GM21717 (cell line): ENCODE results near the gene DOK5.
"Not testable (repeated sequence)": the region's sequence is repeated elsewhere in the genome, so short reads cannot be mapped to it uniquely, and the experiment has no call there.

Experiments used
- ATAC-seq: cut with Tn5 transposase; IDR thresholded peaks from one replicate; pipeline ENCODE4 v1.9.1; 2021; ENCODE audit warnings: mild to moderate bottlenecking, moderate library complexity; ENCODE audit not compliant: unreplicated experiment

Gene DOK5

DNA sequence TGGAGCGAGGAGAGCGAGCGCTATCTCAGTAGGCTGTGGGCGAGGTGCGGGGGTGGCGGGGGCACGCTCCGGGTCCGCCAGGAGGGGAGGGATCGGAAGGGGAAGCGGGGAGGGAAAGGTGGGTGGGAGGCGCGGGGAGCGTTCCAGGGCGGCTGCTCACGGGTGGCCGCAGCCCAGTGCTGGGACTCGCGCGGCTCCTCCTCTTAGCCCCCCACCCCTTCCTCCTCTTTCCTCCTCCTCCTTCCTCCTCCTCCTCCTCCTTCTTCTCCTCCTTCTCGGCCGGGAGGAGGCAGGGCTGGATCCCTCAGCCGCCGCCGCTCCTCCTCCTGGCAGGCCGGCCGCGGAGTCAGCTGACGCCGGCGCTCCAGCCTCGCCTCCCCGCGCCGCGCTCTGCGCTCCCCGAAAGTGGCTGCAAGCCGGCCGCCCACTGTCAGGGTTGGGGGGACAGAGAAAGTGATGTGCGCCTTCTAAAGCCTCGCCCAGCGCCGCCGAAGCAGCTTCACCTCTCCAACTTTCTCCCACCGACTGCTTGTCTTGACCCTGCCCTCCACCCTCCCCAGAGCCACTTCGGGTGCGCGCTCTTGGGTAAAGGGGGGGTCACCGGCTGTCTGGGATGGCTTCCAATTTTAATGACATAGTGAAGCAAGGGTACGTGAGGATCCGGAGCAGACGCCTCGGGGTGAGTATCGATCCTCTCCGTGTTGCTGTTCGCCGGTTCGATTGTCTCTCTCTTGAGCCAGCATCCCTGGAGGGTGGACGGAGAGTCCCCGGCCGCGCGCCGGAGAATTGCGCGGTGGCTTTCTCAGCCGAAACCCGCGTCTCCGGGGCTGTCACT lies at the start of gene DOK5:
Gene DOK5 (plus strand): TSS at position 260 of the 835 bp plus-strand sequence. CDS start 354 bp downstream, at position 614.
- no peak for ATAC-seq

DNA sequence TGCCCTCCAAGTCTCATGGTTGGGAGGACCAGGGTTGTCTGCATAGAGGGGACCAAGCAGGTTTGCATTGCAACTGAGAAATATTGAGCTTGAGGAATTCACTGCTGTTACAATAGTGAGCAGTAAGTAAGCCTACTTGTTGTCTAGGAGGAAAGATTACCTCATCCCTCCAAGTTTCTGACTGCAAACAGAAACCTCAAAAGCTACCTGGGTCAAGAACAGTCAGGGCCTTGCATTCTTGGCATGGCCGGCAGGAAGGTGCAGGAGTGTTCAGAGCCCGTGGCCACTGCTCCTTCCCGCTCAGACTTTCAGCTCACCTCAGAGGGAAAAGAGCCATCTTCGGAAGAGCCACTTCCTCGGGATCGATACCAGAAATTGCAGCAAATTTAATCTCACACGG lies 46.0 kb upstream of the DOK5 start:
- no peak for ATAC-seq

DNA sequence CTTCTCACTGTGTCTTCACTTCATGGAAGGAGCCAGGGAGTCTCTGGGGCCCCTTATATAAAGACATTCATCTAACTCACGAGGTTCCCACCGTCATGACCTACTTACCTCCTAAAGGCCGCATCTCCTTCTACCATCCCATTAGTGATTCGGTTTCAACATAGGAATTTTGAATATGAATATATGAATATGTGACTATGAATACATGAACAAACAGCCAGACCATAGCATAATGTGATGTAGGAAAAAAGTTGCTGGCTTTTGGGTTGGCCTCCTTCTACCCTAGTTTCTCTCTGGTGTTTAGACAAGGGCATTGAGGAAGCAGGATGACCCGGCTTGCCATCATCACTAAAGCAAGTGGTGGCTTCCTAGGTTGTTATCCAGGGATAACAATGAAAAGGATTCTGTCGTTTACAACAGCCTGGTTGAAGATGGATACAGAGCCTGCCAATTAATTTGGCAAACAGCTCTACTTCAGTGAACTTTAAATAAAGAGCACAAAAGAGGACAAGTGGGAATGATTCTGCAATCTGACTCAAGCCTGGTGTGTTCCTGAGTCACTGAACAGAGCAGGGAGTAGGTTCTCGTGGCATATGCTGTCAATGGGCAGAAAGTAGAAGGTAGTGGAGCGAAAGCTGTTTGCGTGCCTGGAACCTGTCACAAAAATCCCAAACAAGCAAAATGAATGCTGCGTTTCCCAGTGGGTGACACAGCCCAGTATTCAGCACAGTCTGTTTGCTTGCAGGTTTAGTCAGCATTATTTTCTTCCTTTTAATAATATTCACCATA lies 44.0 kb upstream of the DOK5 start:
- ATAC-seq: no peak

DNA sequence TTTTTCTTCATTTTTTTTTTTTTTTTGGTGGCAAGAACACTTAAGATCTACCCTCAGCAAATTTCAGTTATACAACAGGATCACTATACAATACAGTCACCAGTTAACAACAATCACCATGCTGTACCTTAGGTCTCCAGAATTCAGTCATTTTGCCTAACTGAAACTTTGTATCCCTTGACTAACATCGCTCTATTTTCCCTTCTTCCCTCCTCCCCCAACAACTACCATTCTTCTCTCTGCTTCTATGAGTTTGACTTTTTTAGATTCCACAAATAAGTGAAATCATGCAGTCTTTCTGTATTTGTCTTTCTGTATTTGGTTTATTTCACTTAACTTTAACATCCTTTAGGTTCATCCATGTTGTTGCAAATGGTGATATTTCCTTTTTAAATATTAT lies 42.4 kb upstream of the DOK5 start:
- ATAC-seq: no peak

DNA sequence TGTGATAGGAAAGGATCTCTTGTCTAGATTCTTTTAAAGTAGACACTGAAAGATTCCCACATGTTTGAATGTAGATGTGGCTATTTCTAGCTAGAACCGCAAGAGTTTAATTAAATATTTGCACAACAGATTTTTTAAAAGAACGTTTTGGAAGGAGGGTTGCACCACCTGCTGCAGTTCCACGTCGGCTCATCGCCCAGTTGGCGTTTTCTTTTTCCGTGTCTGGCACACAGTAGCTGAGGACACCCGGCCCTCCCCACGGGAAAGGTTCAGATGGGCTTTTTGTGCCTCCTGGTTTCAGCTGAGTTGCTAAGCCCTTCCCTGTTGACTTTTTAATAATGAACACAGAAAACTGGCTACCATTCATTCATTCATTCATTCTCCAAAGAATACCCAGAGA lies 41.8 kb upstream of the DOK5 start:
- ATAC-seq: no peak

DNA sequence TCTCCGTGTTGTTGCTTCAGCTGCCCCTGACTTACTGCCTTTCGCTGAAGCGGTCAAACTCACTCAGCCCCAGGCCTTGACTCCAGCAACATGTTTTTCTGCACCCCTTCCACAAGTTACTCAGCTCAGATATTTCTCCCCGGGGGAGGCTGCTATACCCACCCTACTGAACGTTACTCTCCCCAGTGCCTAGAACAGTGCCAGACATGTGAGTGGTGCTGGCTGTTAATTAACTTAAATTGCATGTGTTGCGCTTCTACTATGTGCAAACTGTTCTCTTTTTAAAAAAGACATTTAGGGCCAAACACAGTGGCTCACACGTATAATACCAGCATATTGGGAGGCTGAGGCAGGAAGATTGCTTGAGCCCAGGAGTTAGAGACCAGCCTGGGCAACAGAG lies 41.2 kb upstream of the DOK5 start:
- no peak for ATAC-seq

DNA sequence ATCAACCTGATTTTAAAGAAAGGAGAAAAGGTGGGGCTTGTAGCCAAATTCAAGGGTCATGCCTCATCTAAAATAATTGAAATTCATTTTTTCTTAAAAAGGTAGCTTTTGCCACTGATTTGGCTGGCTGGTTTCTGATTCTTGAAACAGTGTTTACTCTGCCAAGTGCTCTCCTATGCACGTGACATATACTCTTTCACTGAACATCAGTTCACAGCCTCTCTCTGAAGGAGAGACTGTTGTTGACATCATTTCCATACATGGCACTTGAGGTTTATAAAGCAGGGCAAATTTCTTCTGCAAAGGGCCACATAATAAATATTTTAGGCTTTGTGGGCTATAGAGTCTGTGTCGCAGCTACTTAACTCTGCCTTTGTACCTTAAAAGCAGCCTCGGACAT lies 40.4 kb upstream of the DOK5 start:
- ATAC-seq: no peak

DNA sequence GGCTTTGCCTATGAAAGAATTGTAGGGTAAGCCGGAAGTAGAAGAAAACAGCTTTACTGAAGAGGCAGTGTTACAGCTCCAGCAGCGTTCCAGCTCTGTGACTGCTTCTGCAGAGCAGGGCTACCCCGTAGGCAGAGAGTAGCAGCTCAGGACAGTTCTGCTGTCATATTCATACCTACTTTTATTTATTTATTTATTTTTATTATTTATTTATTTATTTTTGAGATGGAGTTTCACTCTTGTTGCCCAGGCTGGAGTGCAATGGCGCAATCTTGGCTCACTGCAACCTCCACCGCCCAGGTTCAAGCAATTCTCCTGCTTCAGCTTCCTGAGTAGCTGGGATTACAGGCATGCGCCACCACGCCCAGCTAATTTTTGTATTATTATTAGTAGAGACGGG lies 39.0 kb upstream of the DOK5 start:
- ATAC-seq: not testable (repeated sequence)

DNA sequence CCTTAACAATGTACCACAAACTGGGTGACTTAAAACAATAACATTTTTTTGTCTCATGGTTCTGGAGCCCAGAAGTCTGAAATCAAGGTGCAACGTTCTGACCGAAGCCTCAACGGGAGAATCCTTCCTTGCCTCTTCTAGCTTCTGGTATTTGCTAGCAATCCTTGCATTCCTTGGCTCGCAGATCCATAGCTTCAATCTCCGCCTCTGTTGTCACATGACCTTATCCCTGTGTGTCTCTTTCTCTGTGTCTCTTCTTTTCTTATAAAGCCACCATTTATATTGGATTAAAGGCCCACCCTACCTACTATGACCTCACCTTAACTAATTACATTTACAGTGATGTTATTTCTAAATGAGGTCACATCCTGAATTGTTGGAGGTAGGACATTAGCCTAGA lies 37.2 kb upstream of the DOK5 start:
- ATAC-seq: no peak

DNA sequence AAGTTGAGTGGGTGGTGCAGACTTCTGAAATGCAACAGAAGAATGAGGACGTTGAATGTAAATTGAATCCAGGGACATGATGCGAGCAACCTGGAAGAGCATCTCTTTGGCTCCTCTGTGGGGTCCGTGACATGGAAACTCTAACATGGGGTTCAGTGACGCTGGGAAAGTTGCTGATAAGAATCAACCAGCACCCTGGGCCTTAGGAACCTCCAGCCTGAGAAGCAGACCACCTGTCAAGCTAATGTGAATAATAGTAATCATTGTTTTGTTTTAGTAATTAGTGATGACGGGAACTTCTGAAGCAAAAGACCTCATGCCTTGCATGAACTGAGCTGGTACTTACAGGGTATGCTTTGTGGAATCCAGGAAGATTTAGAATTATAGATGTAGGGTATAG lies 25.2 kb upstream of the DOK5 start:
- no peak for ATAC-seq

DNA sequence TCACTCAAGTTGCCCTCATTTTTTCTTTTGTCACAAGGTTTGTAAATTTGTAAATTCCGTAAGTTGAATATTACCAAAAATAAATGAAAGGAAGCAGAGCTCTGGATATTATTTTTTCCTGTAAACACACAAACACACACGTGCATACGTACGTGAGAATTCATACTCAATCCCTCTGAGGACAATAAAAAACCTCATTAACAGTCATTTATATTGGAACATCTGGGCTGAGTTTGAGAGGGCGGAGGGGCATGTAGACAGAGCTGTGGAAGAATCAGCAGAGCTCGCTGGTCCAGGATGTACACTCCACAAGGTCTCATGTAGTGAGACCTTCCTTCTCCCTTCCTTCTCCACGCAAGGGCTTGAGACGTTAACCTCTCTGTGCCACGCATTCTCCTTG lies 24.2 kb upstream of the DOK5 start:
- ATAC-seq: no peak

DNA sequence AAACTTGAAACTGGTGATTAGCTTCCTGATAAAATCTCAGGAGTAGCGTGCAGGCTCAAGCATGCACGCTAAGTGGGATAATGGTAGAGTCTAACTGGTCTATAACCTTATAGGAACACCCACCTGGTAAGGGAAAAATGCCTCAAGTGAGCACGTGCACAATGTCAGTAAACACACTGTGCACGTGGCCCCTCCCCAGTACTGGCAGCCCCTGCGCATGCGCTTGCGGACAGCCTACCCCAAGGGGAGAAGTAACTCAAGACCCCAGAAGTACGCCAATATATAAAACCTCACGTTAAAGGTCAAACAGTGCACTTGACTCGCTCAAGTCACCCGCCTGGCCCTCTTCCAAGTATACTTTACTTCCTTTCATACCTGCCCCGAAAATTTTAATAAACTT lies 23.1 kb upstream of the DOK5 start:
- ATAC-seq: no peak

DNA sequence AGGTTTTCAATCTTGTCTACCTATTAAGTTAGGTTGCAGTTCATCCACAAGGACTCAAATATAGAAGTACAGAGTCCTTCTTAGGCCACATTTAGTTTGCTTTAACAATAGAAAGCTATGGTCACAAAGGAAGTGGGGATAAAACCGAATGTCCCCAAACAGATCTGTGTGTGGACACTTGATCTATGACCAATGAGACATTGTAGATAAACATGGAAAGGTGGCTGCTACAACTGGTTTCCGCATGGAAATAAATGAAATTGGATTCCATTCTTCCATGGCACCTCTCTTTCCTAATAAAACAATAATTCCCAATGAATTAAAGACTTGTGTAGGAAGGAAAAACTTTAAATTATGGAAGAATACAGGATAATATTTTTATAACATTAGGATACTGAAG lies 20.4 kb upstream of the DOK5 start:
- ATAC-seq: no peak

DNA sequence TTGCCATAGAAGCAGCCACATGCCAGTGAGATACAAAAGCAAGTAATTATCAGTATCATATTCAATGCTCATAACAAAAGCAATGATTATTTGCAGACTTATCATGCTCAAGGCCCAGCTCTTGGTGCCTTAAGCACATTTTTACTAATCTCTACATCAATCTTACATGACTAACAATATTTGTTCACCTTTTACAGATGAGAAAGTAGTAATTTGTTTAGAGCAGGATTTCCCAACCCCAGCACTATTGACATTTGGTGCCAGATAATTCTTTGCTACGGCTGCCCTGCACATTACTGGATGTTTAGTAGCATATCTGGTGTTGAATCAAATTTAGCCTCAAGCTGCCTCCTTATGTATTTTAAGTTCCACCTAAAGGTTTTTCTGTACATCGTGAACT lies 19.0 kb upstream of the DOK5 start:
- no peak for ATAC-seq

DNA sequence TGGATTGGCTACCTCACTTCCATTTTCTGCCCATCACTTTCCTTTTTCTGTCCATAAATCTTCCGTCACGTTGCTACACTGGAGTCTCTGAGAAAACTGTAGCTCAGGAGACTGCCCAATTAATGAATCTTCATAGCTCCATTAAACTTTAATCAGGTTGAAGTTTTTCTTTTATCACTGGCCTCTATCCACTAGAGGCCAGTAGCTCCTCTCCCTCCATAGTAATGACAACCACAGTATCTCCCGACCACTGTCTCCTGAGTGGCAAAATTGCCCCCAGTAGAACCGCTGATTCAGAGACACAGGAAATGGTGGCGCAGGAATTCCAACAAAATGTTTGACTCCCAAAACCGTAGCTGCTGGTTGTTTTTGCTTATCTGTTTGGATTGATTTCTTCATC lies 18.4 kb upstream of the DOK5 start:
- no peak for ATAC-seq

DNA sequence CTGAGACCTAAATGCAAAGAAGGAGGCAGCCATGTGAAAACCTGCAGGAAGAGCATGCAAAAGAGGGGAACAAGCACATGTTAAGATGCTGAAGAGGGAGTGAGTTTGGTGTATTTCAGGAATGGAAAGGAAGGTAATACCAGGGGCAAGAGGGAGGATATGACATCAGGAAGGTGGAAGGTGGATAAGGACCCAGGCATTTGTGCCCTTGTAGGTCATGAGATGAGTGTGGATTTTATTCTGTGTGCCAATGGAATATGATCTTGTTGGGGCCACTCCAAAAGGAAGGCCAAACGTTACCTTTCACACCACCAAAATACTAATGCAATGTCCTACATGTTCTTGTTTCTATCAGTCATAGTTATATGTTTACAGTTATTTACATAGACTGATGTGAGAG lies 17.2 kb upstream of the DOK5 start:
- ATAC-seq: no peak

DNA sequence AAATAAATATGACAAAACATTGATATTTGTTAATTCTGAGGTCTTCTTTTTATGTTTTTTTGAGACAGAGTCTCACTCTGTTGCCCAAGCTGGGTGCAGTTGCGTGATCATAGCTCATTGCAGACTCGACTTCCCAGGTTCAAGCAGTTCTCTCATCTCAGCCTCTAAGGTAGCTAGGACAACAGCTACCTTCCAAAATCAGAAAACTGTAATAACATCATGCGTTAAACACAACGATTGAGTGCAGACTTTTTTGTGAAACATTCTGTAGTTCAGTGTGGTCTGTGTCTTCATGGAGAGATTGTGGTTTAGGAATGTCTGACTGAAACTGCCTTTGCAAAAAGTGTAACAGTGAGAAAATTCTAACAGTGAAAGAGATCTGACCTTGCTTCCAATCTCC lies 16.1 kb upstream of the DOK5 start:
- ATAC-seq: no peak

DNA sequence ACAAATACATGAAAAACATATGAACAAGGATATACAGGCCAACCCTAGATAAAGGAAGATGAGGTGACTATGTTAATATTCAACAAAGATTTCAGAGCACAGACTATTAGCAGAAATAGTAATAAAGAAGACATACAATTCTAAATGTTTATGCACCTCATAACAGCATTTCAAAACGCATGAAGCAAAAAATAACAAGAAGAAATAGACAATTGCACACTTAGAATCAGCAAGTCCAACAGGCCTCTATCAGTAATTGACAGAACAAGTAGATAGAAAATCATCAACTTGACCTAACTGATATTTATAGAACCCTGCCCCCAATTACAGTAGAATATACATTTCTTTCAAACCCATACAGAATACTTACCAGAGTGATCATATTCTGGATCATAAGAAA lies 11.4 kb upstream of the DOK5 start:
- ATAC-seq: no peak

DNA sequence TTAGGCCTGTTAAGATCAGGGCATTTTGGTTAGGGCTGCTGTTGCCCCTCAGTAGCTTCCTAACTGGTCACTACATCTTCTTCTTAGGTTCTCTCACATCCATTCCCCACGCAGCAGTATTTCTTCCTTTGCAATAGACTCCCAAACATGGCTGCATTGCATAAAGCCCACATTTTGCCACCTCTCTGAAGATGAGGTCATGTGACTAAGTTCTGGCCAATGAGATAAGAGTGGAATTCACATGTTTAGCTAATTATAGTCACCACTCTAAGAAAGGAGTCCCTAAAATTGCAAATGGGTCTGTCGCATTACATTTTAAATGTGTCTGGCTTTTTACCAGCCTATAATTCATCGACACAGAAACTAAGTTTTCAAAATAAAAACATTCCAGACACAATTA lies 9.3 kb upstream of the DOK5 start:
- no peak for ATAC-seq

DNA sequence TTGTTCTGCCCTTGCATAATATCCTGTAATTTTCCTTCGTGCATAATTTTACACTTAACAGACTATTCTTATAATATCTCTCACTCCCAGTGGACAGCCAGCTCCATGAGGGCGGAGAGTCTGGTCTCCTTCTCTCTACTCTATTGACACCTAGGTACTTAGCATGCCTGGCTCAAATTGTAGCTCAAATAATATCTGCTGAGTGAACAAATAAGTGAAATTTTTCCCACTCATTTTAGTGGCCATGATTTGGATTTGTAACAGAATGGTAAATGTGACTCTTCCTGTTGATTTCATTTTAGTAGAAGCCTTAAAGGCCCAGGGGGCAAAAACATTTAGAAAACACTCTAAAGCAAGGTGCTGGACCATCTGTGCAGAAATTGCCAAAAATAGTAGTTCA lies 7.8 kb upstream of the DOK5 start:
- no peak for ATAC-seq

DNA sequence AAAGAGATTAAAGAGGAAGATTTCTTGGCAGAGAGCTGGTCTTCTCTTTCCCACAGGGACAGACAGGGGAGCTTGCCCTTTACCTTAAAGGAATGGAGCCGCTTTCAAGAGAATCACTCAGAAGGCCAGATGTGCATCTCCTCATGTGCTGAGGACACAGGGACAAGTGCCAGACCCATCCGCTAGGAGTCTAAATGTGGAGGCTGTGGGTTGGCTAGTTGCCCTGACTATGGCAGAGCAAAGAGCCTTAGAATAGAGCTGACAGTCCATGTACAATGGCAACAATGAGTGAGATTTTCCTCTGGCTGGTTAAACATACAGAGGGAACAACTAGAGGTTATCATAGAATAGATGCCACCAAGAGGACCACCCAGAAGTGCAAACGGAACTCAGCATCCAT lies 7.3 kb upstream of the DOK5 start:
- ATAC-seq: no peak

DNA sequence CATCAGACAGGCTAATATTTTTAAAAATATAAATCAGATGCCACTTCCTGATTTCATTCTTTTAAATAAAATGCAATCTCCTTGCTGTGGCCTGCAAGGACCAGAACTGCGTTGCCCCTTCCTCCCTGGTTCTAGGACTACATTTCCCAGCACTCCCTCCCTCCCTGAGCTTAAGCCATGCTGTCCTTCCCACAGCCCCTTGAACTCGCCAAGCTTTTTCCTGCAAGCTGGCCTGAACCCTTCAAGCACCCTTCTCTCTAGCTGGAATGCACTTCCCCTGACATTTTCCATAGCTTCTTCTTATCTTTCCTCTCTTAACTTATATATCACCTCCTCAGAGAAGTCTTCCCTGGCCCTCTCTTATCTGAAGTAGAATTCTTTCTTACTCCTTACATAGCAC lies 6.1 kb upstream of the DOK5 start:
- ATAC-seq: no peak
